Measurements from ENCODE around the gene ZNF101.

Gene ZNF101

GRCh38 chr19:19642506-19643157, 26.0 kb upstream of the ZNF101 start:
- DNase-seq (ENCODE audit: low spot score) = peak; percentile 51

DNA sequence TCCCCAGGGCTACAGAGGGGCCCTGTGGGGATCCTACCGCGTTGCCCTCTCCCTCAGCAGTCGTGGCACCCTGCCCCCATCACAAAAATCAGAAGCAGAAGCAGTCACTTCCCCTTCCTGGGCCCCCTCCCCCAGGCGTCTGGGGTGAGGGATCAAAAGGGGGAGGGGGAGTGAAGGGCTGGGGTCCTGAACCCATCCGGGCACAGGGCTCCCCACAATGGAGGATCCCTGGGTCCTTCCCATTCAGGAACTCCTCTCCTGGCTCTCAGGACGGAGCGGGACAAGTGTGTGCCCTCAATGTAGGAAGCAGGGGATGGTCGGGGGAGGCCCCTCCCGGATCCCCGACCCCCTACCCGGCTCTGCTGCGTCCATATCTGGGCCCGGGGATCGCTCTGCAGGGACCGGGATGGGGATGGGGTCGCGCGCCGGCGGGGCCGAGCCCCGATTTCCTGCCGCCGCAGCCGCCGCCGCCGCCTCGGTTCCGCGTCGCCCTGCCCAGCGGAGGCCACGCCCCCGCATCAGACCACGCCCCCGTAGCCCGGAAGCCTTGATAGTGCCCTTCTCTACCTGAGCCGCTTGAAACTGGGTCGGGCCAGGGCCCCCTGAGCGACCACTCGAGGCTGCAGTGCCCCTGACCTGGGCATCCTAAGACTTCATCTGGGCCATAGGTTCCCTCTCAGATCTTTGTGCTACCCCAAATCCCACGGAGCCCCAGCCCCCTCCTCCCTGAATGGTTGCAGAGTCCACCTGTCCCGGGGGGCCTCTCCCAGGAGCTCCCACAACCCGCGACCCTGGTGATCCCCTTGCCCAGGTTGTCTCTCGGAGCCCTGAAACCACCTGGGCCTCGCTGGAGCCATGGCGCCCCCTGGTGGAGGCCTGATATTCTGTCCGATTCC, 25.2 kb upstream of the ZNF101 start, which contains the start of gene GMIP:
Gene GMIP (minus strand): TSS at position 500 of the 896 bp plus-strand sequence. CDS start 128 bp downstream, at position 372.
- DNase-seq (ENCODE audit: low spot score) = peak; percentile 72

DNA sequence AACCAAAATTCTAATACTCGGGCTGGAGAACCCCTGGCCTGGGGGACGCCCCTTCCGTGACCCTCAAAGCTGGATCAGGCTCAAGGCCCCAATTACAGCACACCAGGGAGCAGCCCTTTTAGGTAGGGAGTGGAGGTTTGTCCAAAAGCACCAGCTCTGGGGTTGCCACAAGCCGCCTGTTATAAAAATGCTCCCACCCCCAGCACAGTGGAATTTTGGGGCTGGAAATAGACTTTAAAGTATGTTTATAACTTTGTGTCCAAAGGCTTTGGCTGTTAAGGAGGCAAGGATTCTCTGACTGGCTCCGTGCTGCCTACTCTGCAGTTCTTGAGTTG, 24.6 kb upstream of the ZNF101 start:
- DNase-seq (ENCODE audit: low spot score) = no peak

- DNase-seq (ENCODE audit: low spot score) = no peak
Observed at GRCh38 chr19:19645233-19645870, 23.3 kb upstream of the ZNF101 start.

- no peak for DNase-seq (ENCODE audit: low spot score)
Observed at GRCh38 chr19:19647037-19647835, 21.4 kb upstream of the ZNF101 start.

DNA sequence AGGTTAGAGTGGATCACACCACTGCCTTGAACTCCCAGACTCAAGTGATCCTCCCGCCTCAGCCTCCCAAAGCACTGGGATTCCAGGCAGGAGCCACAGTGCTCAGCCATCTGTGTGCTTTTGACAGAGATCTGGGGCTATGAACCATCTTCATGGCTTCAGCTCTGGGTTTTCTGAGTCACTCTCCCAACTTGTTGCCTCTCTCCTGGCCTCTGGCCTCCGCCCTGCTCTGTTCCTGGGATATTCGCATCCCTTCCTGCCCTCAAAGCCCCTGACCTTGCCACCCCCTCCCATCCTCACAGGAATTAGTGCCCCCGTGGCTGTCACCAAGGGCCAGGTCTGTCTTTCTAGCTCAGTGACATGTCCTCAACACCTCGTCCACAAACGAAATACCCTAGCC, 19.5 kb upstream of the ZNF101 start:
- DNase-seq (ENCODE audit: low spot score) = no peak

- DNase-seq (ENCODE audit: low spot score) = no peak
Observed at GRCh38 chr19:19649580-19649995, 19.1 kb upstream of the ZNF101 start.

- no peak for DNase-seq (ENCODE audit: low spot score)
Observed at GRCh38 chr19:19650331-19650730, 18.3 kb upstream of the ZNF101 start.

DNA sequence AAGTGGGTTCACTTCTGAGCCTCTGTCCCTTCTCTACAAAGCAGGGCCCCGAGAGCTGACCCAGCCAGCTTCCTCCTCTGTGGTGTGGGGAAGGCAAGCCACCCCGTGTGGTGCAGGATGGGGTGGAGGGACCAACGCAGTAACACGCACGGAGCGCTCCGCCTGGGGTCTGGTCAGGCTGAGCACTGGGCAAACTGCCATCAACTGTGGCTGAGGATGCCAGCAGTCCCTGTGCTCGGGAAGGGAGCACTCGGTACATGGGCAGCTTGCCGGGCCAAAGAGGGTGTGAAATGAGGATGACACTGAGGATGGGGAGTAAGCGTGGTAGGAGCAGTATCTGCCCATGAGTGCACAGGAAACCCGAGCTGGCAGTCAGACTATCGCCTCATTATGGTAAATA, 17.6 kb upstream of the ZNF101 start:
- no peak for DNase-seq (ENCODE audit: low spot score)

- DNase-seq (ENCODE audit: low spot score) = no peak
Observed at GRCh38 chr19:19652482-19653295, 15.9 kb upstream of the ZNF101 start.

DNA sequence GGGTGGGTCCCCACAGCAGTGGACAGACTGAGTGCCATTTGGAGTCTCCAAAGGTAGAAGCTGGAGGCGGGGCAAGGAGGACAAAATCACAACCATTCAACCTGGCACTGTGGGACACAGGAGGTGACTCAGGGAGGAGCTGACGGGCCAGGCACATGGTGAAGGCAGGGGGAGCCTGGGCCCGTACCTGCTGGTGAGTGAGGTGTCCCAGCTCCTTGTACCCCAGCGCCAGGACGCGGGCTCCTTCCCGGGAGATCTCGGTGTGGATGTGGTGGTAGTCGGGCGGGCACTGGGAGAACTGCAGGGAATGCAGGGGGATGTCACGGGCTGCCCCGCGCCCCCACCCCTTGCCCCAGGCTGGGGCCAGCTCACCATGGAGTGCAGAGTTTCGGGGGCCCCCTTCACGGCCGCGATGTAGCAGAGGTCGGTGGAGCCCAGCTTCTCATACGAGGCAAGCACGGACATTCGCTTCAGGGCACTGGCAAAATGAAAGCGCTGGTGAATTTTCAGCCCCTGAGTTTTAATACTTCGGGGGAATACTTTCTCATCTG, 15.0 kb upstream of the ZNF101 start:
- no peak for DNase-seq (ENCODE audit: low spot score)

GRCh38 chr19:19654441-19654840, 14.2 kb upstream of the ZNF101 start:
- no peak for DNase-seq (ENCODE audit: low spot score)

GRCh38 chr19:19655051-19655594, 13.5 kb upstream of the ZNF101 start:
- no peak for DNase-seq (ENCODE audit: low spot score)

- DNase-seq (ENCODE audit: low spot score) = no peak
Observed at GRCh38 chr19:19655641-19656343, 12.8 kb upstream of the ZNF101 start.

DNA sequence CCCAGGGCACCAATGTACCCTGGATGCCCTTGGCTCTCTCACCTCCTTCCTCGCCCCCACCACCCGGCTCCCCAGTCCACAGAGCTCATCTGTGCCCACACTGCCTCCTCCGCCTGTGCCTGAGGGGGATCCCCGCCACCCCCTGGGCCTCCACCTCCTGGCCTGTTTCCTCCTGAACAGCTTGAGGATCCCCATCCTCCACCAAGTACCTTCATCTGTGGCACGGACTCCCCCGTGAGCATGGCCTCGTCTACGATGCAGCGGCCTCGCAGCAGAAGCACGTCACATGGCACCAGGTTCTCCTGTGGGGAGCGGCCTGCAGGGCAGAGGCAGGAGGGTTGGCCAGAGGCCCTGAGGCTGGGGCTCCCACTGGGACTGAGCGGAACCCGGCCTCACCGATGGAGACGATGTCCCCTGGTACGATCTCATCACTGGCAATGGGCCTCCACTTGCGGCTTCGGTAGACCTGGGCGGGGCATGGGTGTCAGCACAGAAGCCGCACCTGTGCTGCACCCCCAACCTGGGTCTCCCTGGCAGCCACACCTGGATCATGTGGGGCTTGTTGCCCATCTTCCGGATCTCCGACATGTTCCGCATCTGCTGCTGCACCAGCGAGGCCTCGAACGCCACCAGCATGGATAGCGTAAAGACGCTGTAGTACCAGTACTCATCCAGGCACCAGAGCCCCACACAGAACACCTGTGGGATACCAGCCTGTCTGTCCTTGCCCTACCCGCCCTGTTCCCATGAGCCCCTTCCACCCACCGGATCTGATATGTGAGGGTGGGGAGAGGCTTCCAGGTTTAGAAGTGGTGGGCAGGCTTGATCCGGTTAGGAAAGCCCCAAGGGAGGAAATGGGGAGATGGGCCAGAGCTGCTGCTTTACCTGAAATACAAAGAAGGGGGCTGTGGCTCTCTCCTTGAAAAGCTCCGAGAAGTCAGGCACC, 11.9 kb upstream of the ZNF101 start:
- DNase-seq (ENCODE audit: low spot score) = no peak

- no peak for DNase-seq (ENCODE audit: low spot score)
Observed at GRCh38 chr19:19657397-19657783, 11.2 kb upstream of the ZNF101 start.

DNA sequence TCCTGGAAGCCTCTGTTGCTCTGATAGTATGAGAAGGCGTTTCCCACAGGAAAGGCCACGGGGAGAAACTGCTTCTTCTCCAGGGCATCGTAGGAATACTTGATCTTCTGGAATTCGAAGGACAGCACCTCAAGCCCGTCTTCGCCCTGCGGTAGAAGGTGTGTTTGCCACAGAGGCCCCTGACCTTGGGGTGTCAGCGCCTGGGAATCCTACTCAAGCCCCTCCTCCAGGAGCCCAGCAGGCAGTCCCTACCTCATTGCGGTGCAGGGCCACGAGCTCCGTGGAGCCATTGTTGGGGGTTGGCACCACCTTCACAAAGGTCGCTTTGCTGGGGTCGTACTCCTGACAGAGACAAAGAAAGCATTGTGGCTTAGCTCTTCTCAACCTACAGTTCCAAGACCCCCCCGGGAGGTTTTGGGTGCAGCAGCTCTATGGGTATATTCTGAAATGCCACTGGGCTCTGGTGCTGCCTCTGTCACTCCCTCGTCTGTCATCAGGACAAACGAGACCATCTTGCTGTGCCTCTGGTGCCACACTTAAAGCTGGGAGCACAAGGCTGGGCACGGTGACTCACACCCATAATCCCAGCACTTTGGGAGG, 8.9 kb upstream of the ZNF101 start:
- no peak for DNase-seq (ENCODE audit: low spot score)

DNA sequence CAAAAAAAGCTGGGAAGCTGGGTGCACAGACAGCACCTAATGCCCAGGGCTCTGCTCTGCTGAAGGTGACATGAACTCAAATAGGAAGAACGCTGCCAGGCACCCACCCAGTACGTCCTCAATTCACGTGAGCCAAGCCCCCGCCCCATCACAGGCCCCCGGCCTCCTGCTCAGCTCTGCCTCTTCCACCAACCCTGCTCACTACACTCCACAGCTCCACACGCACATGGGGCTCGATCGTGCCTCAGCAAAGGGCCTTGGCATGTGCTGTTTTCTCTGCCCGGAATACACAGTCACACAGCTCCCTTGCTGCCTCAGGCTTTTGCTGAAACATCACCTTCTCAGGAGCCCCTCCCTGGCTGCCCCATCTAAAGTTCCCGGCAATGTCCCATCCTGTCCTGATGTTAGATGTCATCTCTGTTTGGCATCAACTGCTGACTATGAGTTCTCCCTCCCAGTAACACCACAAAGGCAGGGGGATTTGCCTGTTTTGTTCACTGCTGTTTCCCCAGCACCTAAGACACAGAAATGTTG, 7.4 kb upstream of the ZNF101 start:
- DNase-seq (ENCODE audit: low spot score) = no peak

Data from RKO (cell line).